ENCODE data around the gene LORICRIN. TPM values are rescaled to one million over a fixed set of nuclear protein-coding genes. Genes with fewer than 3 reads are reported as not detected.
"Not testable (repeated sequence)": the region's sequence is repeated elsewhere in the genome, so short reads cannot be mapped to it uniquely, and the experiment has no call there.

LORICRIN gene
- polyA plus RNA-seq, 4 donors: not detected

GRCh38 chr1:153227810-153228209, 31.7 kb upstream of the LORICRIN start:
- H3K27ac ChIP-seq (ENCODE audit: low read depth in 1 of 3, low read length in 2 of 3): no peak overlapping the region
- H3K4me1 ChIP-seq (ENCODE audit: control insufficient read depth in 3 of 3, insufficient read depth in 2 of 3, low read depth in 1 of 3, low read length in 2 of 3): peaks cover 0 to 21% (median 19%) of the 10 kb centered on the region in 3 donors
- H3K4me3 ChIP-seq (ENCODE audit: low read depth in 1 of 3, low read length in 3 of 3): no peak overlapping the region
- H3K36me3 ChIP-seq (ENCODE audit: control insufficient read depth in 3 of 3, insufficient read depth in 2 of 3, low read depth in 1 of 3, low read length in 3 of 3): no peaks in the 10 kb centered on the region
- WGBS, 3 donors: 48 to 63% (median 59%) methylated on average over 2 of the region's 2 CpGs
- H3K27me3 ChIP-seq (ENCODE audit: control insufficient read depth in 3 of 3, insufficient read depth in 3 of 3, low read length in 3 of 3): peaks cover 0 to 3% (median 2%) of the 10 kb centered on the region in 3 donors
- H3K9me3 ChIP-seq (ENCODE audit: control insufficient read depth in 2 of 2, insufficient read depth in 1 of 2, low read depth in 1 of 2, low read length in 1 of 2): peaks cover 0 to 3% of the 10 kb centered on the region in 2 donors
- DNase-seq (no peak), FAIRE-seq (no peak)

GRCh38 chr1:153228491-153228890, 31.0 kb upstream of the LORICRIN start:
- H3K4me1 ChIP-seq (ENCODE audit: control insufficient read depth in 3 of 3, insufficient read depth in 2 of 3, low read depth in 1 of 3, low read length in 2 of 3): peaks cover 0 to 27% (median 24%) of the 10 kb centered on the region in 3 donors

DNA sequence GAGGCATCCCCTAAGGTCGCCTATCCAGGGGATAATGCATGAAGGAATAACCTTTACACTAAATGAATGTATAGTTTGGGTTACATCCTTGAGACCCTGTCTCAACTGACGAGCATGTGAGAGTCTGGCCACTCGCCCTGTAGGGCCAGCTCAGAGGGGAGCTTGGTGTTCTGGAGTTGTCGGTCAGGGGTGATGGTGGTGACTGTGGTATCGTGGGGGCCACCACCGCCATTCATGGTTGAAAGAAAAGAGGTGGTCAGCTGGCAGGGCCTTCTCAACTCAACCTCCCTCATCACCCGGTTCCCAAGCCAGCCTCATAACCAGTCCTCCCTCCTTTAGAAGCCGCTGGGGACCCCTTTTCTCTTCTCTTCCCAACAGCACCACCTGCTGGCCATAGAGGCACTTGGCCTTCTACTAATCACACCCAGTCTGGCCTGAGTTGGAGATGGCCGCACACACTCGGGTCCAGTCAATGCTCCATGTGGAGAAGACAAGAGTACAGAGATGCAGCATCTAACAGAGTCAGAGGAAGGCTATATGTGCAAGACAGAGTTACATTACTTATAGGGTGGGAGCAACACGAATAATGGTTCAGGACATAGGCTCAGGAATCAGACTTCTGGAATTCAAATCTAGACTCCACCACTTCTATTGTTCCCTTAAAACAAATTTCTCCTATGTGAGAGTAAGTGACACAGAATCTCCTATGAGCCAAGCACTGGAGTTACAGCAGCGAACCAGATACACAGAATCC, 30.2 kb upstream of the LORICRIN start:
- H3K27me3 ChIP-seq (ENCODE audit: control insufficient read depth in 3 of 3, insufficient read depth in 3 of 3, low read length in 3 of 3); H3K36me3 ChIP-seq (ENCODE audit: control insufficient read depth in 3 of 3, insufficient read depth in 2 of 3, low read depth in 1 of 3, low read length in 3 of 3); H3K4me3 ChIP-seq (ENCODE audit: low read depth in 1 of 3, low read length in 3 of 3); DNase-seq; FAIRE-seq; H3K9me3 ChIP-seq (ENCODE audit: control insufficient read depth in 2 of 2, insufficient read depth in 1 of 2, low read depth in 1 of 2, low read length in 1 of 2); H3K27ac ChIP-seq (ENCODE audit: low read depth in 1 of 3, low read length in 2 of 3): not testable (repeated sequence)
- 58 to 74% (median 73%) methylated on average over 12 of the region's 12 CpGs for WGBS, 3 donors
- H3K4me1 ChIP-seq (ENCODE audit: control insufficient read depth in 3 of 3, insufficient read depth in 2 of 3, low read depth in 1 of 3, low read length in 2 of 3): peaks cover 0 to 32% (median 24%) of the 10 kb centered on the region in 3 donors

More at GRCh38 chr1:153228491-153228890, 31.0 kb upstream of the LORICRIN start:
- DNase-seq (no peak), FAIRE-seq (no peak)
- H3K27ac ChIP-seq (ENCODE audit: low read depth in 1 of 3, low read length in 2 of 3): no peak overlapping the region
- peaks cover 0 to 6% of the 10 kb centered on the region in 2 donors for H3K9me3 ChIP-seq (ENCODE audit: control insufficient read depth in 2 of 2, insufficient read depth in 1 of 2, low read depth in 1 of 2, low read length in 1 of 2)
- H3K4me3 ChIP-seq (ENCODE audit: low read depth in 1 of 3, low read length in 3 of 3): no peak overlapping the region
- peaks cover 0 to 3% (median 2%) of the 10 kb centered on the region in 3 donors for H3K27me3 ChIP-seq (ENCODE audit: control insufficient read depth in 3 of 3, insufficient read depth in 3 of 3, low read length in 3 of 3)
- H3K36me3 ChIP-seq (ENCODE audit: control insufficient read depth in 3 of 3, insufficient read depth in 2 of 3, low read depth in 1 of 3, low read length in 3 of 3): no peaks in the 10 kb centered on the region
- 82 to 95% (median 94%) methylated on average over 1 of the region's 1 CpG for WGBS, 3 donors

DNA sequence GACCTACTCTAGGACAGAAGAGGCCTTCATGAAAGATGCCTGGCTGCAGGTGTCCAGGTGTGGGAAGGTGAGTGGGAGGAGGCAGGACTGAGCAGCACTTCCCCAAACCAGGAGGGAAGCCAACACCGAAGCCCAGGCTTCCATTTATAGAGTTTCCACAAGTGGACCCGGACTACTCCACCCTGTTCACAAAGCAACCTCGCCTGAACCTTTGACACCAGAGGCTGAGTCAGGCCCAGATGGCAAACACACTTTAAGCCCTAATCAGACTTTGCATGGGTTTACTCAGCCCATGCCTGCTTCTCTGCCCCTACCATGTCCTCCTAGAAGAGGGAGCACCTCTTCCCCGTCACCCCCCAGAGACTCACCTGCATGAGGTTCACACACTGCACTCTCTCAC, 28.1 kb upstream of the LORICRIN start:
- Histone ChIP-seq H3K9me3 (ENCODE audit: control insufficient read depth in 2 of 2, insufficient read depth in 1 of 2, low read depth in 1 of 2, low read length in 1 of 2) (peaks cover 0 to 9% of the 10 kb centered on the region in 2 donors), H3K4me1 (ENCODE audit: control insufficient read depth in 3 of 3, insufficient read depth in 2 of 3, low read depth in 1 of 3, low read length in 2 of 3) (peaks cover 0 to 33% (median 24%) of the 10 kb centered on the region in 3 donors), H3K4me3 (ENCODE audit: low read depth in 1 of 3, low read length in 3 of 3) (no peak overlapping the region), H3K27ac (ENCODE audit: low read depth in 1 of 3, low read length in 2 of 3) (peak overlapping the region; percentile 46 to 96 (median 85)), H3K27me3 (ENCODE audit: control insufficient read depth in 3 of 3, insufficient read depth in 3 of 3, low read length in 3 of 3) (peaks cover 0 to 3% (median 2%) of the 10 kb centered on the region in 3 donors), H3K36me3 (ENCODE audit: control insufficient read depth in 3 of 3, insufficient read depth in 2 of 3, low read depth in 1 of 3, low read length in 3 of 3) (no peaks in the 10 kb centered on the region)
- DNase-seq (peak; percentile 79 to 95), FAIRE-seq (no peak)
- whole genome bisulfite sequencing, 3 donors: 8 to 55% (median 42%) methylated on average over 4 of the region's 4 CpGs

GRCh38 chr1:153231785-153232184, 27.7 kb upstream of the LORICRIN start:
- no peak overlapping the region for H3K4me3 ChIP-seq (ENCODE audit: low read depth in 1 of 3, low read length in 3 of 3)
- DNase-seq: no peak
- FAIRE-seq: no peak
- no peaks in the 10 kb centered on the region for H3K36me3 ChIP-seq (ENCODE audit: control insufficient read depth in 3 of 3, insufficient read depth in 2 of 3, low read depth in 1 of 3, low read length in 3 of 3)
- peaks cover 0 to 3% (median 2%) of the 10 kb centered on the region in 3 donors for H3K27me3 ChIP-seq (ENCODE audit: control insufficient read depth in 3 of 3, insufficient read depth in 3 of 3, low read length in 3 of 3)
- H3K27ac ChIP-seq (ENCODE audit: low read depth in 1 of 3, low read length in 2 of 3): peak overlapping the region; percentile 46 to 96 (median 85)
- H3K4me1 ChIP-seq (ENCODE audit: control insufficient read depth in 3 of 3, insufficient read depth in 2 of 3, low read depth in 1 of 3, low read length in 2 of 3): peaks cover 0 to 33% (median 24%) of the 10 kb centered on the region in 3 donors
- peaks cover 0 to 9% of the 10 kb centered on the region in 2 donors for H3K9me3 ChIP-seq (ENCODE audit: control insufficient read depth in 2 of 2, insufficient read depth in 1 of 2, low read depth in 1 of 2, low read length in 1 of 2)
- WGBS, 3 donors: 54 to 79% (median 70%) methylated on average over 2 of the region's 2 CpGs

- WGBS, 3 donors: 58 to 84% (median 66%) methylated on average over 3 of the region's 3 CpGs
- Histone ChIP-seq H3K4me3 (ENCODE audit: low read depth in 1 of 3, low read length in 3 of 3) (no peak overlapping the region), H3K27ac (ENCODE audit: low read depth in 1 of 3, low read length in 2 of 3) (peak overlapping the region in 2 of 3 donors; percentile 75 to 96), H3K36me3 (ENCODE audit: control insufficient read depth in 3 of 3, insufficient read depth in 2 of 3, low read depth in 1 of 3, low read length in 3 of 3) (no peaks in the 10 kb centered on the region), H3K27me3 (ENCODE audit: control insufficient read depth in 3 of 3, insufficient read depth in 3 of 3, low read length in 3 of 3) (peaks cover 0 to 3% (median 2%) of the 10 kb centered on the region in 3 donors), H3K9me3 (ENCODE audit: control insufficient read depth in 2 of 2, insufficient read depth in 1 of 2, low read depth in 1 of 2, low read length in 1 of 2) (peaks cover 0 to 9% of the 10 kb centered on the region in 2 donors), H3K4me1 (ENCODE audit: control insufficient read depth in 3 of 3, insufficient read depth in 2 of 3, low read depth in 1 of 3, low read length in 2 of 3) (peaks cover 0 to 33% (median 24%) of the 10 kb centered on the region in 3 donors)
- peak; percentile 37 to 64 for DNase-seq
- no peak for FAIRE-seq
Measured at GRCh38 chr1:153232553-153232952, 26.9 kb upstream of the LORICRIN start.

DNA sequence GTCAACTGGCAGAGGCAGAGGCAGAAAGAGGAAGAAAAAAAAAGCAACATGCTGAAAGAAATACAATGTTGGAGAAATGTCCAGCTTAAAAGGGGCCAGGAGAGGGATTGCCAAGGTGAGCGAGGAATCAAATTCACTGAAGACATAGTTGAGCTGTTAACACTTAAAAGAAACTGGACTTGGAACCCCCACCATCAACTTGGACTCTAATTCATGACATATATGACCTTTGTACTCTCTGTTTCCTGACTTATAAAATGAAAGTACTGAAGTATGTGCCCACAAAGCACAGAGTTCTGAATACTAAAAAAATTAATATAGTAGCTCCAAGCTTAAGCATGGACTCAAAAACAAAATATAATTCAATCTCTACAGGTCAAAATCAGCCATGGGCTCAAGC, 26.0 kb upstream of the LORICRIN start:
- peaks cover 0 to 9% of the 10 kb centered on the region in 2 donors for H3K9me3 ChIP-seq (ENCODE audit: control insufficient read depth in 2 of 2, insufficient read depth in 1 of 2, low read depth in 1 of 2, low read length in 1 of 2)
- DNase-seq: peak; percentile 83 to 90
- peak overlapping the region; percentile 3 to 96 (median 75) for H3K27ac ChIP-seq (ENCODE audit: low read depth in 1 of 3, low read length in 2 of 3)
- no peaks in the 10 kb centered on the region for H3K36me3 ChIP-seq (ENCODE audit: control insufficient read depth in 3 of 3, insufficient read depth in 2 of 3, low read depth in 1 of 3, low read length in 3 of 3)
- WGBS, 3 donors: 14 to 52% (median 44%) methylated on average over 1 of the region's 1 CpG
- H3K4me1 ChIP-seq (ENCODE audit: control insufficient read depth in 3 of 3, insufficient read depth in 2 of 3, low read depth in 1 of 3, low read length in 2 of 3): peaks cover 0 to 33% (median 24%) of the 10 kb centered on the region in 3 donors
- H3K27me3 ChIP-seq (ENCODE audit: control insufficient read depth in 3 of 3, insufficient read depth in 3 of 3, low read length in 3 of 3): peaks cover 0 to 3% (median 2%) of the 10 kb centered on the region in 3 donors
- no peak overlapping the region for H3K4me3 ChIP-seq (ENCODE audit: low read depth in 1 of 3, low read length in 3 of 3)
- no peak for FAIRE-seq

DNA sequence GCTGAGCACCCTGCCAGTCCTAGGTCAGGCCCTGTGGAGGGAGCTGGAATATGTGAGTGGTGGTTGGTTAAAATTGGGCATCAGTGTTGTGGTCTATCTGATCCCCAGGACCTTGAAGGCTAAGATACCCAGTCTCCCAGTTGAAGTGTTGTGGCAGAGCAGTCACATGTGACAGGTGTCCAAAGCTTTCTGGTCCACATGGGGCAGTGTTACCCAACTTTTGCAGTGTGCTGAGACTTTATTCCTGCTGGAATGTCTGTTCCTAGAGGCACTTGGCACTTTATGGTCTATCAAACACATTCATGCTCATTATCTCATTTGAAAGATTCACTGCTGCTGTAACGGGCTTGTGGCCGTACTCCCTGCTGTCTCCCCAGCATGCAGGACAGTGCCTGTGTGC, 21.0 kb upstream of the LORICRIN start:
- Histone ChIP-seq H3K27me3 (ENCODE audit: control insufficient read depth in 3 of 3, insufficient read depth in 3 of 3, low read length in 3 of 3) (no peaks in the 10 kb centered on the region), H3K4me1 (ENCODE audit: control insufficient read depth in 3 of 3, insufficient read depth in 2 of 3, low read depth in 1 of 3, low read length in 2 of 3) (peaks cover 0 to 6% (median 0%) of the 10 kb centered on the region in 3 donors), H3K27ac (ENCODE audit: low read depth in 1 of 3, low read length in 2 of 3) (no peak overlapping the region), H3K9me3 (ENCODE audit: control insufficient read depth in 2 of 2, insufficient read depth in 1 of 2, low read depth in 1 of 2, low read length in 1 of 2) (peaks cover 0 to 3% of the 10 kb centered on the region in 2 donors), H3K4me3 (ENCODE audit: low read depth in 1 of 3, low read length in 3 of 3) (no peak overlapping the region), H3K36me3 (ENCODE audit: control insufficient read depth in 3 of 3, insufficient read depth in 2 of 3, low read depth in 1 of 3, low read length in 3 of 3) (no peaks in the 10 kb centered on the region)
- DNase-seq (peak; percentile 44 to 59), FAIRE-seq (no peak)
- WGBS, 3 donors: 51 to 69% (median 67%) methylated on average over 2 of the region's 2 CpGs

All from small intestine (tissue), 7 donors.